Stimulated activated CD8-positive, alpha-beta memory T cell treated with anti-CD3 and anti-CD28 coated beads, Interleukin-4, amount 100 ng/mL, for 1 hour (primary cell): Measurements from ENCODE around the gene RFC4.
"Not testable (repeated sequence)": the region's sequence is repeated elsewhere in the genome, so short reads cannot be mapped to it uniquely, and the experiment has no call there.

Source experiments
- DNase-seq, 2 donors: peaks; one replicate each; pipeline ENCODE4 v3.0.0-alpha.2; 2020; ENCODE audit warnings: low read depth in 2 of 2, low spot score in 1 of 2

RFC4 gene, protein sequence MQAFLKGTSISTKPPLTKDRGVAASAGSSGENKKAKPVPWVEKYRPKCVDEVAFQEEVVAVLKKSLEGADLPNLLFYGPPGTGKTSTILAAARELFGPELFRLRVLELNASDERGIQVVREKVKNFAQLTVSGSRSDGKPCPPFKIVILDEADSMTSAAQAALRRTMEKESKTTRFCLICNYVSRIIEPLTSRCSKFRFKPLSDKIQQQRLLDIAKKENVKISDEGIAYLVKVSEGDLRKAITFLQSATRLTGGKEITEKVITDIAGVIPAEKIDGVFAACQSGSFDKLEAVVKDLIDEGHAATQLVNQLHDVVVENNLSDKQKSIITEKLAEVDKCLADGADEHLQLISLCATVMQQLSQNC

DNA sequence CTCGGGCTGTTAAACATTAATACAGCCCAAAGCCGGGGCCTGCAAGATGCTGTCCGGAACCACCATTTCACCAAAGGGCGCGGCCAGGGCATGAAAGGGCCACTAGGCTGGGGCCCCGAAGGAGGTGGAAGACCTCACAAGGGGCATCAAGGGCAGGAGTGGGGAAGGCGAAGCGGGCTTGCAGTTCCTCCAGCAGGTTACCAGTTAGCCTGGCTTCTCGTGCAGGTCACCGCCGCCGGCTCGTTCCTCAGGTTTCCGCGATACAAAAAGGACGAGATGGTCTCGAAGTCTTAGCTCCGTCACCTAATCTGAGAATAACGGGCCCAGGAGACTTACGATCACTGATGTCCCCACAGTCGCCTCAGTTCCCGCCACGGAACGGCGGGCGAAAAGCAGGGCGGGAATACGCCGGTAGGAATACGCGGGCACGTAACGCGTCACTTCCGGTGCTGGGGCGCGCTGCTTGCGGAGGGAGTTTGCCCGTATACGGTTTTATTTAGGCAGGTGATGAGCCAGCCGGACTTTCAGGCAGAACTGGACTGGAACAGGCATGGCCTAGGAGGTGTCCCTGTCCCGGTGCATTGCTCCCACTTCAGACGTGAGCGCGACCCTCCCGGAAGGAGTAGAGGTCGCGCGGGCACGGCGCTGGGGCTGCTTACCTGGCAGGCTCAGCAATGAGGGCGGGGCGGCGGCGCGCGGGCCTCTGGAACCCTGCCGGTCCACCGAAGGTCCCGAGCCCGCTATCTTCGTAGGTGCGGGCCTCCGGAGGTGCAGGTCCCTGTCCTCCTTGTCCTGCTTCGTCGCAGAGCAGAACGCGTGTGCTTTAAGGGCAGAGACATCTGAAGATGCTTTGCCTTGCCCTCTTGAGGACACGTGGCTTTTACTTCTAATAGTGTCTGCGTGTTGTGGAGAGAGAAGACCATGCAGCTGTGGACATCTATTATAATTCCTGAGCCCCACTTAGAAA, at the start of gene RFC4:
Gene RFC4, minus strand, starts transcription at position 394 of the 967 bp plus-strand sequence. CDS start 1,769 bp downstream, outside the sequence.
- DNase-seq: peak; percentile 70 to 71

DNA sequence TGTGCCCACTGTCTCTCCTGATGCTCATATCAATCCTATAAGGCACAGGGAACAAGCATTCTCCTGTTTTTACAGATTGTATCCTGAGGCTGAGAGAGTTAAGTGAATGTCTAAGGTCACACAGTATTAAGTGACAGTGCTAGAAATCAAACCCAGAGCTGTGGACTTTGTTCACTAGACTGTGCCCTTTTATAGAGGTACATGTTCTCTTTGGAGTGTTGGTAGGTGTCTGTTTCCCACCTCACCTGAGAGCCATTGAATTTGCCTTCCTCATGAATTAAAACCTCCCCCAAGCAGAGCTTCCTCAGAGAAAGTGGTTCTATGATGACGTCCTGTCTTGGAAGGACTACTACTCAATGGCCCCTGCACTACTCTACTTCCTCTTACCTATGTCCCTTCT, 48.7 kb upstream of the RFC4 start:
- no peak for DNase-seq

DNA sequence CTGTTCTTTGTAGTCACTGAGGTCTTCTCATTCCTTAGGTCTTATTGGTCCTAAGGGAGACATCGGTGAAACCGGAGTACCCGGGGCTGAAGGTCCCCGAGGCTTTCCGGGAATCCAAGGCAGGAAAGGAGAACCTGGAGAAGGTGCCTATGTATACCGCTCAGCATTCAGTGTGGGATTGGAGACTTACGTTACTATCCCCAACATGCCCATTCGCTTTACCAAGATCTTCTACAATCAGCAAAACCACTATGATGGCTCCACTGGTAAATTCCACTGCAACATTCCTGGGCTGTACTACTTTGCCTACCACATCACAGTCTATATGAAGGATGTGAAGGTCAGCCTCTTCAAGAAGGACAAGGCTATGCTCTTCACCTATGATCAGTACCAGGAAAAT, 47.9 kb upstream of the RFC4 start:
- DNase-seq: no peak

DNA sequence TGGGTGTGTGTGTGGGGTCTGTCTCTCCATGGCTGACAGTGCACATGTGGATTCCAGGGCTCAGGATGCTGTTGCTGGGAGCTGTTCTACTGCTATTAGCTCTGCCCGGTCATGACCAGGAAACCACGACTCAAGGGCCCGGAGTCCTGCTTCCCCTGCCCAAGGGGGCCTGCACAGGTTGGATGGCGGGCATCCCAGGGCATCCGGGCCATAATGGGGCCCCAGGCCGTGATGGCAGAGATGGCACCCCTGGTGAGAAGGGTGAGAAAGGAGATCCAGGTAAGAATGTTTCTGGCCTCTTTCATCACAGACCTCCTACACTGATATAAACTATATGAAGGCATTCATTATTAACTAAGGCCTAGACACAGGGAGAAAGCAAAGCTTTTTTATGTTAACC, 46.7 kb upstream of the RFC4 start:
- no peak for DNase-seq

DNA sequence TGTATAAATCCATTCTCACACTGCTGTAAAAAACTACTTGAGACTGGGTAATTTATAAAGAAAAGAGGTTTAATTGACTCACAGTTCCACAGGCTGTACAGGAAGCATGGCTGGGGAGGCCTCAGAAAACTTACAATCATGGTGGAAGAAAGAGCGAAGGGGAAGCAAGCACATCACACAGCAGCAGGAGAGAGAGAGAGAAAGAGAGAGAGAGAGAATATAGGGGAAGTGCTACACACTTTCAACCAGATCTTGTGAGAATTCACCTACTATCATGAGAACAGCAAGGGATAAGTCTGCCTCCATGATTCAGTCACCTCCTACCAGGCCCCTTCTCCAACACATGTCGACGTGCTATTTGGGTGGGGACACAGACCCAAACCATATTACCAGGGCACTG, 45.6 kb upstream of the RFC4 start:
- DNase-seq: not testable (repeated sequence)

DNA sequence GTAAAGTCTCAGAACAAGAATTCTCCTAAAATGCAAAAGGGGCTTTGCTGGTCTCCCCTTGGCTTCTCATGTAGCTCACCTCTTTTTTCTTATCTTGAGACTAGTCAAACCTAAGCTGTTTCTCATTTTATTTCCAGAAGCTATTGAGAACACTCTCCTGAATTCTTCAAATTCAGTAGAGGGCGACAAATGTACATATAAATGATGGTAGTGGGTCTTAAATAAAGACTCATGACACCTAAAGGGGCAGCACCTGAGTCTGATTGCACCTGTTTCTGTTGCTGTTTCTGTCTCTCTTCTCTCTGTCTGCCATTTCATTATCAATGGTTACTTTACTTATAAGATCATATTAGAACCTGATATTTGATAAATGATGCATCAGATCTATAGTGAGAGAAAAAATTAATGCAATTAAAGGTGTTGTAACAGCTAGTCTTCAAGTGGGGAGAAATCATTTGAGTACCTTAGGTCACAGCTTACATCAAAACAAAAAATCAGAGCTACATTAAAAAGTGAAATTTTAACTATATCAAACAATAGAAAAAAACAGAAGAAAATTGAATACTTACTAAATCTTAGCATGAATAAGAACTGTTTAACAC, 43.2 kb upstream of the RFC4 start:
- DNase-seq: no peak

DNA sequence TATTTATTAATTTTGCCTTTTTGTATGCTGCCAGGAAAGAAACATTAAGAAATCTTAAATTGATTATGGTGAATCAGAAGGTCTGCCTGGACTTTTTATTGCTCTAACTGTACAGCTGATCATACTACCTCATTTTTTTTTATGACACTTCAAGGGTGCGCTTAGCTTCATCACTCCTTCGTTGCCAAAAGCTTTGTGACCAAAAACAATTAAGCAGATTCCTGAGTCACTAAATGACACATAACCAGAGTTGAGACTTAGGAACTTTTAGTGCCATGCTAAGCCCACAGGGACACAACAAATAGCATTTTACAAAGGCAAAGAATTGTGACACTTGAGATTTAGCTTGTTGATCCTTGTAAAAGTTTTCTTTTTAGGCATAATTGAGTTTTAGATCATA, 41.2 kb upstream of the RFC4 start:
- no peak for DNase-seq

DNA sequence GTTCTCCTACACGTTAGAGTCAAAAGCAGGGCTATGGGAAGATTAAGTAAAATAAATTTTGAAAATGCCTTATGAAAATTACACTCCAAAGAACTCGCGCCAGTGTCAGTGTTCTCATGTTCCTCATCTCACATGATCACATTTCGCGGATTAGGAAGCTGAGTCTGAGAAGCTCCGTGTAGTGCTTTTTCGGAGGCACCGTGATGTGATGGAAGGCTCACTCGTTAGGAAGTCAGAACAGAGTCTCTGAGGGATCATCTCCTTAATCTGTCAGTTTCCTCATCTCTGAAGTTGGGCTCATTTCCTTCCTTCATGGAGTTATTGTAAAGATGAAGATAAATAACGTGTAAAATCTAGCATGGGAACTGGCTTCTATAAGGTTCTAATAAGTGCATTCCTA, 39.5 kb upstream of the RFC4 start:
- DNase-seq: no peak

DNA sequence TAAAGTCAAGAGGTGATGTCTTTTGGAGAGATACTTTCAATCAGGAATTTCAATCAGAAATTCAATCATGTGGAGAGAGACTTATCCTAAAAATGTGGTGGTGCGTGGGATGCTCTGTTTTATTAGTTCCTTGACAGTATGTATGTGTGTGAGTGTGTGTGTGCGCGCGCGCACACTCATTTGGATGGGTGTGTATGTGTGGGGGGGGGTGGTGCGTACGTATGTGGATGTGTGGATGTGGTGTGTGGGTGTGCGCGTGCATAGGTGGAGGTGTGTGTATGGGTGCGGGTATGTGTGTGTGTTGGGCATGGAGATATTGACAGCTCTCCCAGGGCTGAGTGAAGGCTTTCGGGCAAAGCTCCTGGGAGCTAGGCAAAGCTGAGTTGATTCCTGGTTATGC, 38.6 kb upstream of the RFC4 start:
- DNase-seq: no peak

DNA sequence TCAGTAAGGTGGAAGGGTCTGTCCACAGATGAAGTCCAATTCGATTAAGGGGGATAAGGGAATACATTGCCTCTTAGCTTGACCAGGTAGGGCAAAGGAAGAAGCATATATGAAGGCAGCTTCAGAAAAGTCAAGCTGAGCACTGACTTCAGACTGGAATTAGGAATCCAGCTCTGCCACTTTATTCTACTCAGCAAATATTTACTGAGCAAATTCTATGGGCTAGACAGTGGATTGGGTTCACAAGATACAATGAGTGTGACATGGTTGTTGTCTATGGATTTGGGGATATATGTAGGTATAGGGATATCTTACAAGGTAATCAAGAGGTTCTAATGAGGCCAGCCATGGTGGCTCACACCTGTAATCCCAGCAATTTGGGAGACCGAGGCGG, 36.8 kb upstream of the RFC4 start:
- no peak for DNase-seq

DNA sequence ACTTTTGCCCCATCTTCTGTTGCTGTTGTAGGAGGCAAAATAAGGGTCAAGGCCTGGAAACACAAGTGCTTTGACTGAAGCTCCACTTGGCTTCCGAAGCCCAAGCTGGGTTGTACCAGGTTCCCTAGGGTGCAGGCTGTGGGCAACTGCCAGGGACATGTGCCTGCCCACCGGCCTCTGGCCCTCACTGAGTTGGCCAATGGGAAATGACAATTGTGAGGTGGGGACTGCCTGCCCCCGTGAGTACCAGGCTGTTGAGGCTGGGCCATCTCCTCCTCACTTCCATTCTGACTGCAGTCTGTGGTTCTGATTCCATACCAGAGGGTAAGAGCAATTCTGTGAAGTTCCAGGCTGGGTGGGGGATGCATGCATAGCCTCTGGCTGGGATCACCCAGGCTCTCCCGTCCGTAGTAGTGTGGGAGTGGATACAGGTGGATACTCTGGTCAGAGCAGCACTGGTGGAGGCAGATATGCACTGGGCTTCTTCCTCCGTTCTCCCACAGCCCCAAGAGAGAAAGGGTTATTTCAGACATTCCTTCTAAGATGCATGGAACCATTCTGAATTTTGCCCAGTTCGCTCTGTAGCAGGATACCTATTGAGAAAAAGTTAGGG, 36.2 kb upstream of the RFC4 start, which contains the start of gene ADIPOQ:
Gene ADIPOQ, plus strand, starts transcription at position 285 of the 613 bp plus-strand sequence. CDS start 10,349 bp downstream, outside the sequence.
- no peak for DNase-seq

DNA sequence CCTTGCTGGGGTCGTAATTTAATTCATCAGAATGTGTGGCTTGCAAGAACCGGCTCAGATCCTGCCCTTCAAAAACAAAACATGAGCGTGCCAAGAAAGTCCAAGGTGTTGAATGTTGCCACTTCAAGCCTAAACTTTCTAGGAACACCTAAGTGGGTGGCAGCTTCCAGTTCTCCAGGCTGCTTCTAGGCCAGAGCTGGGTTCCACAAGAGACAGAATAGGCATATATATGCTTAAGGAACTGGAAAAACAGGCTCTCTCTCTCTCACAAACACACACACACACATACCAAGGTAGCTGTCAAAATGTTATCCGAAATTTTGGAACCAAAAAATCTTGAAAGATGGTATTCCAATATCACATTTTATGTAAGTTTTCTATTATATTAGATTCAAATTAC, 35.3 kb upstream of the RFC4 start:
- no peak for DNase-seq

DNA sequence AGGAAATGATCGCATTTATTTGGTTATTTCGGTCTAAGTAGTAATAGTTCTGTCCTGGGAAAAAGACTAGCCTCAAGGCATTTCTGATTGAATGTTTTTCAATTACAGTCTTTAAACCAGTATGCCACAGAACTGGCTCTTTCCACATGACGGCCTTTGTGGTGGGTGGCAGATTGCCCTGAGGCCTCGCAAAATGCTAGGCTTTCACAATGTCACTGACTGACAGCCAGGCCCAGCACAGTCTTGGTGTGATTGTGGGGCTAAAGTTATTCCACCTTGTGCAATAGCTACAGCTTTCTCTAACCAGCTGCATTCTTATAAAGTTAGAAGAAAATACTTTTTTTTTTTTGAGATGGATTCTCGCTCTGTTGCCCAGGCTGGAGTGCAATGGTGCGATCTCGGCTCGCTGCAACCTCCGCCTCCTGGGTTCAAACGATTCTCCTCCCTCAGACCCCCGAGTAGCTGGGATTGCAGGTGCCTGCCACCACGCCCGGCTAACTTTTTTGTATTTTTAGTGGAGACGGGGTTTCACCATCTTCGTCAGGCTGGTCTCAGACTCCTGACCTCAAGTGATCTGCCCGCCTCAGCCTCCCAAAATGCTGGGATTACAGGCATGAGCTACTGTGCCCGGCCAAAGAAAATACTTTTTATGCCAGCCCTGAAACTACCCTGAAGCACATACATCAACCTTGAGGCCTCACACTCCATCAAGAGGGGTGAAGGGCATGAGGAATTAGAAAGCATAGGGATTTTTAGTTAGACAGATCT, 33.8 kb upstream of the RFC4 start:
- DNase-seq: no peak

DNA sequence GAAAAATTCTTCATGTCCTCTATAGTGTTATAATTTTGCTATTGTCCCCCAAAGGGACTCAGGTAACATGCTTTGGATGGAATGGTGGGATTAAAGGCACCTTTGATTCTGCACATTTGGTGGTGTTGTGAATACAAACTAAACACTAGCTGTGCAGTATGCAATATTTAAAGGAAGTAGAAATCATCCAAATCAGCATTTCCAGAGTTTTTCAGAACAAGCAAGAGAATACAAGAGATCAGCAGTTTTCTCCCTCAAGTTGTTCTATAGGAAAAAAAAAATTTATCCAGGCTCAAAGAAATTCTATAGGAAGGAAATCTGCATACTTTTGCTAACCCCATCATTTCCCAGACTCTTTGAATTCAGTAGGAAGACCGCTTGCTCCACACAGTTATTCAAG, 26.0 kb upstream of the RFC4 start:
- DNase-seq: no peak

DNA sequence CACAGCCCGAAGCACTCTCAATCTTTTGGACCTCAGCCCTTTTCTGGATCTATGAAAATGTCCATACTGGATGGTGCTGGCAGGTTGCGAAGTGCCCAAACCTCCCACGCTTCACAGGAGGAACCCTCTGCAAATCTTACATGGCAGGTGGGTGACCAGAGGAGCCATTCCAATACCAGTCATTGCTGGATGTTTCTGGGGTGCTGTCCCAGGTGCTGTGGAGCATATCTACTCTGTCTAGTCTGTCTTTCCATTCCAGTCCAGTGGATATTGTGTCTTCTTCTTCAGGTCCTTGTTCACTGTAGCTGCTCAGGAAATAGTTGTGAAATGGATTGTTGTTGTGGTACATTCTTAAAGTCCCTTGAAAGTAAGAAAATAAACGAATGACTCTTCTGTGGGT, 25.5 kb upstream of the RFC4 start:
- no peak for DNase-seq

DNA sequence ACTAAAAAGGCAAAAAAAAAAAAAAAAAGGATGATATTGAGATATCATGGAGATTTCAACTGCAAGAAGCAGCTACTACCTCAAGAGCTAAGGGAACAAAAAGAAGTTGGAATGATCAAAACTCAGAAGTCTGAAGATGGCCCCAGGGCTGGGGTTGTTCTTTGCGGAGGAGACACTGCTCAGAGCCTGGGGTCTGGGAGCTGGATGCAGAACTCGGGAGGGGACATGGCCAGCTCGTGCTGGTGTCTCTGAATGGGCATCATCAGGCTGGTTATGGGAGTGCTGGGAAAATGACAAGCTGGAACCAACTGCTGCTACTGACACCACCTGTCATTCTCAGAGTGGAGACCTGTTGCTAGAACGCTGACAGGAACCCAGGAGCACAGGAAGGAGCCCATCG, 22.1 kb upstream of the RFC4 start:
- no peak for DNase-seq

DNA sequence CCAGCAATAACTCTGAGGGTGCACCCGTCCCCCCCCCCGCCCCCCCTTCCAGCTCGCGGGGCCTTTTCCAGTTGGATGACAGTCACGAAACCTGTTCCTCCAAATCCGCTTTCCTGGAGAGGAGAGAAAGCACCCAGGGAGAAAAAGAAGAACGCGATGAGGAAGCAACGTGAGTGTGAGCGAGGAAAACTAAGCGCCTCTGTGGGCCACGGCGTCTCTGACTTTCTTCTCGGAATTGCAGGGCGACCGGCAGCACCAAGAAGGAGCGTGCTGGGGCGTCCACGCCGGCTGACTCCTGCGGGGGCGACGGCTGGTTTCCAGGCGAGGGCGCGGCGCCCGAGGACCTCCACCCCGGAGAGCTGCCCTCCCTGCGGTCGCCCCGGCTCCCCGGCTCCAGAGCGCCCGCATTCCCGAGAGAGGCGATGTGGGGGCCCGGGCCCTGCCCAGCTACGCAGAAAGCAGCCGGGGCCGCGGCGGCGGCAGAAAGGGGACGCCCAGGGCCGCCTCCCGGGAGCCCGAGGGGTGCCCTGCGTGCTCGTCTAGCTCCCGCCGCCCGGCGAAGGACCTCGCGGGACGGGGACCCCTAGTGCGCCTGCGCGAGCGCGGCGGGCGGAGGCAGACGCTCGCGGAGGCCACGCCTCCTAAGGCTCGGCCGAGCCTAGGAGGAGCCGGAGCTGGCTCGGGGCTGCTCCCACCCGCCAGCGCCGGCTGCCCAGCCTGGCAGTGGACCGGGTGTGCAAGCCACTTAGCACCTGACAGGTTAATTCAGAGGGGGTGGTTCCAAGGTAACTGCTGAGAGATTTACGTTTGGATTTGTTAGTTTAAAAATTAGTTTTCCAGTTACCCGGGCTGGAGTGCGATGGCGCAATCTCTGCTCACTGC, 20.9 kb upstream of the RFC4 start:
- peak; percentile 53 to 68 for DNase-seq

DNA sequence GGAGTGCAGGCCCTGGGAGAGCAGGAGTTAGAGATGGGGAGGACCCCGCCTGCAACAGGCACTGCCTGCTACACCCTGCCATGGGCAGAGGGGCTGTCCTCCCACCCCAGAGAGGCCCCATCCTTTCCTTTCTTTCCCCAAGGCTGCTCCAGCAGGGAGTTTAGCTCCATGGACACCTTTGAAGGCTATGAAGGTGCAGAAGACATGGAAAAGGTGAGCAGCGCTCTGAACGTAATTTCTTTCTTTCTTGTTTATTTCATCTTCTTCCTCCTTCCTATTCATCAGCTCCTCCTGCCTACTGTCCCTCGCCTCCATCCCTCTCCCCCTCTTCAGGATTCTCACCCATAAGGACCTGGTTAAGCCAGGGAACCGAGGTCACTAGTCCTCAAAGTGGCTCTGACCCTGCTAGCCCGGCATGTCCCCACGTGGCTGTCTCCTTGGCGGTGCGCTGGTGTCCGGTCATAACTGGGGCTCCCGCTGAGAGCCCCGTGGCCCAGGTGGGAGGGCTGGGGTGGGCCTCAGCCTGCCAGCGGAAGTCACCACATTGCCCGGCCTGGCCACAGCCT, 20.2 kb upstream of the RFC4 start:
- no peak for DNase-seq

DNA sequence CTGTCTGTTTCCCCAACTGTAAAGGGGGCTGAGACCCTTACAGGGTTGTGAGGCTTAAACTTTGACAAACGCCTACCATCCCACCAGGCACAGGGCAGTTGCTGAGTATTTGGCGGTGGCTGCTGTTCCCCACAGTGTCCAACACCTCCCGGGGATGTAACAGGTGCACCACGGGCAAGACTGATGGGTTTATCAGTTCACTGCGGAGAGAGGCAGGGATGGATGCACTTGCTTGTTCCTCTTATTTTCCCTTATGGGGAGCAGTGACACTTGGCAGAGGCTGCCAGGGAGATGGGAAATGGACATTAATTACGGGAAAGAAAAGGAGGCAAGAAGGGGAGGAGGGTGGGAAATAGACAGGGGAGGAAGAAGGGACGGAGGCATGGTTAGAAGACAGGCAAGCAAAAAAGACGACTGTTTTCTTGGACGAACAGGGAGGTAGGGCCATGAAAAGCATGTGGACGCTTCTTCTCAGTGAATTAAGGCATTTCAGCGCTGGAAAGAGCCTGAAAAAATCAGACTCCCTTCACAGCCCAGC, 19.7 kb upstream of the RFC4 start:
- no peak for DNase-seq
